ENCODE results near the gene MMRN2.
"Not testable (repeated sequence)": the region's sequence is repeated elsewhere in the genome, so short reads cannot be mapped to it uniquely, and the experiment has no call there.

Gene MMRN2

DNA sequence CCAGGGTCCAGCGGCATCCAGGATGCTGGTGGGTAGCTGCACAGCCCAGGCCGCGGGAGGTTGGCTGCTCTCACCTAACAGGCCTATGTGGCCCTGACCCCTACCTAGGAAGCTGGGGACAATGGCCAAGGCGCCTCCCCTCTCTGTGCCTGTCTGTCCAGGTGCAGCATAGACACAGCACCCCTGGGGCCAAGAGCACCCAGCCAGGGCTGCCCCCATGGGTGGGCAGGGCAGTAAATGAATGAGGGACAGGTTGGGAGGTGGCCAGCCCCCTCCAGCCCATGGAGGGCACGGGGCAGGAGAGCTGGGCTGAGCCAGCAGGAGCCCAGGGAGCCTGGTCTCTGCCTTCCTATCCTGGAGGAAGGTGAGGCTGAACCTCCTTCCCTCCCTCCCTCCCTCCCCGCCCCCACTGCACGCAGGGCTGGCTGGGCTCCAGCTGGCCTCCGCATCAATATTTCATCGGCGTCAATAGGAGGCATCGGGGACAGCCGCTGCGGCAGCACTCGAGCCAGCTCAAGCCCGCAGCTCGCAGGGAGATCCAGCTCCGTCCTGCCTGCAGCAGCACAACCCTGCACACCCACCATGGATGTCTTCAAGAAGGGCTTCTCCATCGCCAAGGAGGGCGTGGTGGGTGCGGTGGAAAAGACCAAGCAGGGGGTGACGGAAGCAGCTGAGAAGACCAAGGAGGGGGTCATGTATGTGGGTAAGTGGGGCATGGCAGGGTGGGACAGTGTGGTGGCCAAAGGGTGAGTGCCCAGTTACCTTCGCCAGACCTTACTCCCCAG, 893 bp upstream of the MMRN2 start, which contains the start of gene SNCG:
Gene SNCG (plus strand): TSS at position 484 of the 785 bp plus-strand sequence. CDS start 99 bp downstream, at position 583.
- no peak for DNase-seq (ENCODE audit: low read depth, low spot score)
- H3K27ac ChIP-seq = peak within 1 kb of the TSS; percentile 68

DNA sequence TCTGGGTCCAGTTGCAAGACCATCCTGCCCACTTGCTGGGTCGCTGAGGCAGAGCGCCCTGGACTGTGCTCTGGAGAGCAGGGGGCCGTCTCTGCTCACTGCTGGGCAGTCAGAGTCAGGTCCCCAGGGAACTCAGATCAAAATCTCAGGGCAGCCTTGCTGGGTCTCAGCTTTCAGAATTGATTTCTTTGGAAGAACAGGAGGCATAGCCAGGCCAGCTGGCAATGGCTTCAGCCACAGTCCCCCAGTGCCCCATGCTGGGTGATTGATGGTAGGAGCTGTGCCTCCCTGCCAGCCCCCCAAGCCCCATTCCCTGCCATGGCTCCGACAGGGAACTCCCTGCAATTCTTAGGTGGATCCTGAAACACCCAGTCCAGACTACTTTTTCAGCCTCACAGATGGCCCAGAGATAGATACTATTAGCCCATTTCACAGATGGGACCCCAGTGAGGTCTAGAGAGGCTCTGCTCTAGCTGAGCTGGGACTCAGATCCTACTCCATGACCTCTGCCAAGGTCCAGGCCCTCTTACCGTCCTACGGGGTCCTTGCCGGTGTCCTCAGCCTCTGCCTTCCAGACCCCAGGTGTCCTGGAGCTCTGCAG, 467 bp downstream of the MMRN2 start:
- no peak for DNase-seq (ENCODE audit: low read depth, low spot score)
- H3K27ac ChIP-seq = no peak overlapping the region

DNA sequence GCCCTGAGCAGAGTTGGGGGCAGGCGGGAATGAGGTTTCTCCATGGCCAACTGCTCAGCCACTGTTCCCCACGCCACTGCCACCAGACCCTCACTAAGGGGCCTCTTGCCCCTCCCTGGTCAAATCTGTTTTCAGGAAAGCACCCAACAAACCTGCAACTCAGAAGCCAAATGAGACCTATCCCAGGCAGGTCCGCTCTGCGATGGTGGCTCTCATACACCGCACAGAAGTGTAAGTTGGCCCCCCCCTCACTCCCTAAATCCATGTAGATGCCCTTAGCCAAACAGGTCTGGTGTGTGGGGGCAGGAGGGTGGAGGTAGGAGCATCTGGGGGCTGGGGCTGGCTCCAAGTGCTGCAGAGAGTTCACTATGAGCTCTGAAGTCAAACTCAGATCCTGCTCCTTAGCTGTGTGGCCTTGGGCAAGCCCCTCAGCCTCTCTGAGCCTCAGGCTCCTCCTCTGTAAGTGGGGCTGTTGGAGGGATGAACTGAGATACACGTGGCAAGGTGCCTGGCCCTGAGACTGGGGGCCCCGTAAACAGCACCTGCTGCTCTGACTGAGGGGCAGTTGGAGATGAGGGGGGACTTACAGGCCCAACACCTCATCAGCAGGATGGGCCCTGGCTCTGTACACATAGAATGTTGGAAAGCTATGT, 1.1 kb downstream of the MMRN2 start:
- H3K27ac ChIP-seq = no peak overlapping the region
- DNase-seq (ENCODE audit: low read depth, low spot score) = no peak

DNA sequence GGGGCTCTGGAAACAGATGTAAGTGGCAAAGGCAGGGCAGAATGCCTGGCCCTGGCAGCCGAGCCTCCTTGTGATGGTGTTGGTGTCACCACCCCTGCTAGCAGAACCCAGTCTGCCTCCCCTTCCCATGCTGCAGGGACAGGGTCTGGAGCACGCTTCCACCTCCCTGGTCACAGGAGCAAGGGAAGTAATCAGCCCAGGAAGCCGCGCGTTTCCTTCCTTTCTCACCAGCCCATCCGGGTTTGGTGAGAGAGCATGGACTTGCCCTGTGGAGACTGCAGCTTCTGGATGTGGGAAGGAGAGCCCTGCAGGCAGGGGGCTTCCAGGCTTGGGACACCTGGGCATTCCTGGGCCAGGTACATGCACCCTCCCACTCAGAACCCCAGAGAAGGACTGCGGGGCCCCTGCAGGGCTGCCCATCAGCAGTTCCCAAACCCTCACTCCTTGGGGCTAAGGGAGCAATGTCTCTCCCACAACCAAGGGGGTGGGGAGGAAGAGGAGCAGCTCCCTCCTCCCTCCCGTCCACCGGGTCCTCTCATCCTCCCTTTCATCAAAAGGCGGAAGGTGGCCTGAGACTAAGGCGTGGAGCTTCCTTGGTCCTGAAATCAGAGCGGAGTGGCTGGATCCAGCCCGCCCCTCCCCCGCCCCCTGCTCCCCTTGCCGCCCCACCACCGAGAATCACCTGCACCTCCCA, 1.8 kb downstream of the MMRN2 start:
- no peak for DNase-seq (ENCODE audit: low read depth, low spot score)
- H3K27ac ChIP-seq = no peak overlapping the region

DNA sequence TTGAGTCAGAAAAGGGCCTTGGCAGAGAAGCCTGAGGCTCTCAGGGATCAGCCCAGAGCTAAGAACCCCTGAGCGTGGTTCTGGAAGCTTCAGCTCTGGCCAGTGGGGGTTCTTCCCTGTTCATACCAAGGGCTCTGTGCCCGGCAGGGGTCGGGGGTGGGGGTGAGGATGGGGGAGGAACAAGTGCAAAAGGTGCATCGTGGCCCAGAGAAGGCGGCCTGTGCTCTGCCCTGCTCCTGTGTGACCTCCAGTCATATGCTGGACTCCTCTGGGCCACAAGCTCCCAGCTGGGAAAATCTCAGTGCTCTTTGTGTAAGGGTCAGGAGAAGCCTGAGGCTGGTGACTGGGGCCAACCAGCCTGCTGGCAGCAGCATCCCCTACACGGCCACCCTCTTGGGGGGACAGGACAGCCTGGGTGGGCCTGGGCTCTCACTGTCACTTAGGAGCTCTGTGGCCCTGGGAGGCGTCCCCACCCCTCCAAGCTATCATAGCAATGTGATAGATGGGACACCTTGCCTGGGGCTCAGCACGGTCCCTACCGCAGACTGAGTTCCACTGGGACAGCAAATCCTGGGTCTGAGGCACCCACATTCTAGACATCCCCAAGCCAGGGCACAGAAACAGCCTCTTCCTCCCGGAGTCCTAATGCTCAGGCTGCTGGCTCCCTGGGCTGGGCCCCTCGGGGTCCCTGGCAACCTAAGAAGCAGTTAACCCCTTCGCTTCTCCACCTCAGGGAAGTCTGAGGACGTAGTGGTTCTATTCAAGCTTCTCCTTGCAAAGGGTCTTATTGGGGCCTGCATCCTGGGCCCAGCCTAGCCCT, 2.5 kb downstream of the MMRN2 start:
- no peak for DNase-seq (ENCODE audit: low read depth, low spot score)
- H3K27ac ChIP-seq = no peak overlapping the region

DNA sequence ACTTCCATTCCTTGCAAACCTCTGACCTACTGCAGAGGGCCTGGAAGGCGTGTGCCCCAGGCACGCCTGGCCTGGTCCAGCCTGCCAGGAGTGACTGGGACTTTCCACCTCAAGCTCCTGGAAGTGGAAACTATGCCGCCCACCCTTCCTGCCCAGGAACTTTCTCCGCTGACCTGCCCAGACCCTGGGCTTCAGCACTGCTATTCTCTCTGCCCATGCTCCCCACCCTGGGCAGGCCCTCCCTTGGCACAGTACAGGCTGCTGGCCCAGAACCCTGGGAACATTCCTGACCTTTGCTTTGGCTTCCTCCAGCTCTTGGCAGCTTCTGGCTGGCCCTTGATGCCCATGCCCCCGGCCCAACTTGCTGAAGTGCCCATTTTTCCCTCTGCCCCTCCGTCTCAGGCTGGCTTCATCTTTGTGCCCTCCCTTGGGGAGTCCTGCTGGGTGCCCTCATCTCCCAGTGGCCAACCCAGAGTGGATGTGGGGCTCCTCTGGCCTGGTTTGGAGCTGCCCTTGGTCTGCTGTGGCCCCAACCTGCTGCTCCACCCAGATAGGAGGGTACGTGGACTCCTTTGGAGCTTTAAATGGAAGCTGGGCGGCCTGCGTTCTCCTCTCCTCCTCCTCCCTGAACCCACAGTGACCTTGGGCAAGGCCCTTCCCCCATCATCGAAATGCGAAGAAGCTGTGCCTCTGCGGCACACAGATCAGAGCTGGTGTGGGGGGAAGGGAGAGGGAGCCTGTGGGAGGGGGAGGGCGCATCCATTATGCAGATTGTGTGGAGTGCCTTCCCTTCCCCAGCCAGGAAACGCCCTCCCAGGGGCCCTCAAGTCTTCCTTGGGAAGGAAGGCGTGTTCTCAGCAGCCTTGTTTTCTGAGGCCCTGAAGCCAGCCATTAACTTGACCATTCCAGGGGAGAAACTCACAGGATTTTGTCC, 3.4 kb downstream of the MMRN2 start:
- no peak overlapping the region for H3K27ac ChIP-seq
- DNase-seq (ENCODE audit: low read depth, low spot score) = no peak

DNA sequence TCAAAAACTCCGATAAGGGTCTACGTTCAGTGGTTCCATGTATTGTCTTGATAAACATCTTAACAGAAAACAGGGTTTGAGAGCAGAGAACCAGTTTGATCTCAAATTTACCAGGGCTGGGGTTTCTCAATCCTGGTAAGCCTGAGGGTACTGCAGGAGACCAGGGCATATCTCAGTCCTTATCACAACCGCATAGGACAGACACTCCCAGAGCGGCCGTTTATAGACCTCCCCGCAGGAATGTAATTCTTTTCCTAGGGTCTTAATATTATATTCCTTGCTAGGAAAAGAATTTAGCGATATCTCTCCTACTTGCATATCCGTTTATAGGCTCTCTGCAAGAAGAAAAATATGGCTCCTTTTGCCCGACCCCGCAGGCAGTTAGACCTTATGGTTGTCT, 4.7 kb downstream of the MMRN2 start:
- not testable (repeated sequence) for DNase-seq (ENCODE audit: low read depth, low spot score); H3K27ac ChIP-seq

DNA sequence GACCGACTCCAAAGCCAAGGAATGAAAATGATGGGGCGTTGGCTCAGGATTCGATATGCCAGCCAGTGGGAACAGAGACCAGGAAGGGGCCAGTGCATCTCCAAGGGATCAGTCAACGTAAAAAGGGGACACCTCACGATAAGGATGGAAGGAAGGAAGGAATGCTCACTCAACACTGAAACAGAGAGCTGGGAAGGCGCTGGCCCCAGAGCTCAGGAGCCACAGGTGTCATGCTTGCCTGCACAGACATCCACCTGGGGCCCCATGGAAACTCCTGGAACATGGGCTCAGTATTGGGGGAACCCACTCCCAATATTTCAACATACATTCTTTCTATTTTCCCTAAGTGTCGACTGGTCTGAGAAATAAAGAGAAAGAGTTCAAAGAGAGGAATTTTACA, 5.3 kb downstream of the MMRN2 start:
- peak overlapping the region; percentile 67 for H3K27ac ChIP-seq
- no peak for DNase-seq (ENCODE audit: low read depth, low spot score)

DNA sequence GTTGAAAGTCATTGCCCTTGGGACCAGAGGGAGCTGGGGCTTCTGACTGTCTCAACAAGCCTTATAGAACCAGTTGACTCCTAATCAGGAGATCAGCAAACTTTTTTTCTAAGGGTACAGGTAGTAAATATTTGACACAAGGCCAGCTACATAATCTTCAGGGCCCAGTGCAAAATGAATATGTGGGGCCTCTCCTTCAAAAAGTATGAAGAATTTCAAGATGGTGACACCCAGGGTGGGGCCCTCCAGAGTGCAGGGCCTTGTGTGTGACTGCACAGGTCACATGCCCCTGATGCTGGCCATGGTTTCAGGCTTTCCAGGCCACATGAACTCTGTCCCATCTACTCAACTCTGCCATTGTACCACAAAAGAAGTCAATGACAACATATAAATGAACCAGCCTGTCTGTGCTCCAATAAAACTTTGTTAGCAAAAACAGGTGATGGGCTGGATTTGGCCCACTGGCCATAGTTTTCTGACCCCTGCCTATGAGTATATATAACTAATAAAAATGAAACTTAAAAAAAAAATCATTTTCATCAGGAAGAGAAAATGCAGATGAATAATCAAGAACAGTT, 6.1 kb downstream of the MMRN2 start:
- peak overlapping the region; percentile 67 for H3K27ac ChIP-seq
- no peak for DNase-seq (ENCODE audit: low read depth, low spot score)

DNA sequence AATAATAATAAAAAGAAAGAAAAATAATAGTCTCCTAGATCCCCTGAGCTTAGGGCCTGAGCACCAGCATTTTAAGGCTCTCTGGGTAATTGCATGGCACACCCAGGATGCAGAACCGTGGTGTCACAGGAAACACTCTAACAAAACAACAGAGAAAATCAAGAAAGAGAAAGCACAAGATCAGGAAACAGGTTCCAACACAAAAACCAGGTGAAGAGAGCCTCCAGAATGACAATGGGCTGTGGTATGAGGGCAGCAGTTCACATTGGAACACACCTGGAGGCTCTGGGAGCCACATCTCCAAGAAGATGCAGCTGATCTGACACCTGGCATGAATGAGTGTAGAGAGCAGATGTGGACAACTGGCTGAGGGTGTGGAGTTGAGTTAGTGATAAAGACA, 7.1 kb downstream of the MMRN2 start:
- DNase-seq (ENCODE audit: low read depth, low spot score) = no peak
- peak overlapping the region; percentile 67 for H3K27ac ChIP-seq

DNA sequence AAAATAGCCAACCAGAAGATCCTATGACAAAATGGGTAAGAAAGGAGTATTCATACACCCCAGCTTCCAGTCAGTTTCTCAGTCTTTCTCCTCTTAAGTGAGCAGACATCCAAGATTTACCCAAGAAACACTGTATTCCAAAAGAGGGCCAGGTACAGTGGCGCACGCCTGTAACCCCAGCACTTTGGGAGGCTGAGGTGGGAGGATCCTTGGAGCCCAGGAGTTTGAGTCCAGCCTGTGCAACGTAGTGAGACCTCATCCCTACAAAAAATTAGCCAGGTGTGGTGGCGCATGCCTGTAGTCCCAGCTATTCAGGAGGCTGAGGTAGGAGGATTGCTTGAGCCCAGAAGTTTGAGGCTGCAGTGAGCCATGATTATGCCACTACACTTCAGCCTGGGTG, 9.6 kb downstream of the MMRN2 start:
- not testable (repeated sequence) for H3K27ac ChIP-seq

DNA sequence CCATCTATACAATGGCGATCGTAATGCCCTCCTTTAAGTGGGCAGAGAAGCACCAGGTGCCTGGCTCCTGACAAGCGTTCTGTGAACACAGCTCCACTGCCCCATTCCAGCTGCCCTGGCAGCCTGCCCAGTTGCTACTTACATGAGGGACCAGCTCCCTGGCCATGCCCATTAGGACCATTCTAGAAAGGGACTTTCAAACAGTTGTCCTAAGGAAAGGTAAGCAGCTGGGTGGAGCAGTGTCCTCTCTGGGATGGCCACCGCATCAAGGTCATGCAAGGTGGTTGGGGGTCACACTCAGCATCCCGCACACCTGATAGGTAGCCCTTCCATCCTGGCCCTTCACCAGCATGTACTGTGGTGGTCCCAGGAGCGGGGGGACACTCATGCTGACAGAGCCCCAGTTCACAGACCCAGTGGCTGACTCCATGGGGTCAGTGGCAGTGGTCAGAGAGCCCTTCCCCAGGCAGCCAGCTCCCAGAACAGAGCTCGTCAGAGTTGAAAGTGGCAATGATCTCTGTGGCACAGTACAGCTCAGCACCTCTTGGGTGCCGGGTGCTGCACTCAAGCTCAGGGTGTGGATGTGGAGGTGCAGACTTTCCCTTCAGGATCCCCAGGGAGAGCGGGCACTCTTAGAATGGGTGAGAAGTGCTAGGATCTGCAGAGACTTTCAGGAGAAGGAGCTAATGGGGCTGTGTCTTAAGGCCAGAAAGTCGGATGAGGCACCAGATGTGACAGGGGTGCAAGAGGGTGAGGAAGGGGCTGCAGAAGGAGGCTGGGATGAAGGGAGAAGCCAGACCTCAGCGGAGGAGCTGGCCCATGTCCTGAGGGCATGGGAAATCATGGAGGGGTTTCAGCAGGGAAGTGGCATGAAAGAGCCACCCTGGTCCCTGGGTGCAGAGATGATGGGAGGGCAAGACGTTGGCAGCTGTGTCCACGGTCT, 10.9 kb downstream of the MMRN2 start:
- no peak overlapping the region for H3K27ac ChIP-seq
- no peak for DNase-seq (ENCODE audit: low read depth, low spot score)

More for the DNA sequence above, 9.6 kb downstream of the MMRN2 start:
- DNase-seq (ENCODE audit: low read depth, low spot score) = not testable (repeated sequence)

DNA sequence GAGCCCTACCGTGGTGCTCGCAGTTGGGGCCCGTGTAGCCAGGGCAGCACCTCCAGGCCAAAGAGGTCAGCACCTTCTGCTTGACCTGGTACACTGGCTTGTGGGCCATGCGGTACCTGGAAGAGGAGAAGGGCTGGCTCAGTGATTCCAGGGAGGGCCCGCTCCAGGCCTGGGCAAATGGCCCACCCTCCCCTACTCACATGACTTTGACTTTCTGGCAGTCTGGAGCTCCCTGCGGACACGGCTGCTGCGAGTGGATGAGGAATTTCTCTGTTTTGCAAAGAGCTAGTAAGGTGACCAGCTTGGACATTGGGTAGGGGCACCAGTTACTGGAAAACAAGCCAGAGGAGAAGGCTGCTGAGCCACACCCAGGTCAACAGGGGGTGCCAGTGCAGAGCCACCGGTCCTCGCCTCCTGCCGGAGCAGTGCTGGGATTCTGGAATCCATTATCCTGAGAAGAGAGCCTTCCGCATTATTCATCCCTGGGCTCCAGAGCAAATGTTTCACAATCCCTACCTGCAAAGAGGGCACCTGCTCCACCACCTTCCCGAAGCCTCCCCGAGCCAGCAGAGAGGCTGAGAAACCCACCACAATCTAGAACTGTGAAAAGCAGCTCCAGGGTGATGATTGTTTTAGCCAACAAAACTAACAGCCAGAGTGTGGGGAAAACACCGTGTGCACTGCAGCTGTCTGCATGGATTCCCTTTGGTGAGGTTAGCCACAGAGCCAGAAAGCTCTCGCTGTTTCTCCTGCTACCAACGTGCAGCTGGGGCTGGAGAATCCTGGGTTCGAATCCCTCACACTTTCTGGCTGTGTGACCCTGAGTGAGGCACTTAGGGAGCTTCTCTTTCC, 11.8 kb downstream of the MMRN2 start:
- H3K27ac ChIP-seq = no peak overlapping the region
- DNase-seq (ENCODE audit: low read depth, low spot score) = no peak

DNA sequence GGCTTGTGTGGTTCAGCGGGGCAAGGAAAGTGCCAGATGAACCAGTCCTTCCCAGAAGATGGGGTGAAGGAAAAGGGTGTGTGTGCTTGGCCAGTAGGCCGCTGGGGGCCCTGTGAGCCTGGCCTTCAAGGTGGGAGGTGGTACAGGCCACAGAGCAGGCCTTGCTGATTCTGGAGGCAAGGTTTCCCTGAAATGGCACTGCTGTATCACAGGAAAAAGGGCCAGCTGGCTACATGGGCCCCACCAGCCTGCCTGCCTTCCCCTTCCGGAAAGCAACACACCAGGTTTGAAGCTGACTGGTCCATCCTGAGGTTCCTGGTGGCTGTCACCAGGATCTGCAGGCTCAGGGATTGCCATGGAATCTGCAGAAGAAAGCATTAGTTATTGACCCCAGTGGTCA, 12.5 kb downstream of the MMRN2 start:
- H3K27ac ChIP-seq = peak overlapping the region; percentile 14
- DNase-seq (ENCODE audit: low read depth, low spot score) = no peak

DNA sequence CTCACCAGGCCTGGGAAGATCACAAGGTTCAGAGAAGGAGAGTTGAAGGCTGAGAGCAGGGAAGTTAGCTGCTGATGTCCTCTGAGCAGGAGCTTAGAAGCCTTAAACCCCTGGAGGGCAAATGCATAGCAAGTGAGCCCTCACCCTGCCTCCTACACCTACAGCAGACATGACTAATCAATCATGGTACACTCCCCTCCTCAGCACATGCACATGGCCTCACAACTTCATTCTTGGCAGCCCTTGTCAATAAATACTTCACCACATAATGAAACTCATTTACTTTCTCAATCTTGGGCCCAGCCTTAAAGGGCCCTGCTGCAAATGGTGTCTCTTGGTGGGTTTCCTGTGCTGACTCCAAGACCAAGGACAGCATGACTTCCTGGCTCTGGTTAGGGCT, 12.9 kb downstream of the MMRN2 start:
- peak overlapping the region; percentile 14 for H3K27ac ChIP-seq
- DNase-seq (ENCODE audit: low read depth, low spot score) = peak; percentile 73

DNA sequence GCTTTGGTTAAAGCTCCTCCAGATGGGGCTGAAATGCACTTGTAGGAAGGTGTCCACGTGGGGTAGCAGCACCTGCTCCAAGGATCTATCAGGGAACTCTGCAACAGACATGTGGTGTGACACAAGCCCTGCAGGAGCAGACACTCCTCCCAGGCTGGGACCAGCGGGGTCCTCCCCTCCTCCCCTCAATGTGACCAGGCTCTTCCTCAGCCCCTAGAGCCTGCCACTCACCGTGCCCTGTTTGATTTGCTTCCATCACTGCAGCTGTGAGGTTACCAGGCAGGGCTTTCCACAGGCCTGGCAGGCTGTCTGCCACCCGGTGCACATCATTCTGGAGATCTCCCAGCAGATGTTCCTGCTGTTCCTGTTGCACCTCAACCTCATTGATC, 13.4 kb downstream of the MMRN2 start:
- peak overlapping the region; percentile 14 for H3K27ac ChIP-seq
- DNase-seq (ENCODE audit: low read depth, low spot score) = no peak

Measured in epithelial cell of prostate (primary cell).